GM19395 (cell line): ENCODE measurements around the gene ME2.
"Not testable (repeated sequence)": the region's sequence is repeated elsewhere in the genome, so short reads cannot be mapped to it uniquely, and the experiment has no call there.

Experiments used
- ATAC-seq: cut with Tn5 transposase; IDR thresholded peaks from one replicate; pipeline ENCODE4 v1.9.1; 2021; ENCODE audit warnings: mild to moderate bottlenecking, moderate library complexity; ENCODE audit not compliant: unreplicated experiment

Gene ME2

DNA sequence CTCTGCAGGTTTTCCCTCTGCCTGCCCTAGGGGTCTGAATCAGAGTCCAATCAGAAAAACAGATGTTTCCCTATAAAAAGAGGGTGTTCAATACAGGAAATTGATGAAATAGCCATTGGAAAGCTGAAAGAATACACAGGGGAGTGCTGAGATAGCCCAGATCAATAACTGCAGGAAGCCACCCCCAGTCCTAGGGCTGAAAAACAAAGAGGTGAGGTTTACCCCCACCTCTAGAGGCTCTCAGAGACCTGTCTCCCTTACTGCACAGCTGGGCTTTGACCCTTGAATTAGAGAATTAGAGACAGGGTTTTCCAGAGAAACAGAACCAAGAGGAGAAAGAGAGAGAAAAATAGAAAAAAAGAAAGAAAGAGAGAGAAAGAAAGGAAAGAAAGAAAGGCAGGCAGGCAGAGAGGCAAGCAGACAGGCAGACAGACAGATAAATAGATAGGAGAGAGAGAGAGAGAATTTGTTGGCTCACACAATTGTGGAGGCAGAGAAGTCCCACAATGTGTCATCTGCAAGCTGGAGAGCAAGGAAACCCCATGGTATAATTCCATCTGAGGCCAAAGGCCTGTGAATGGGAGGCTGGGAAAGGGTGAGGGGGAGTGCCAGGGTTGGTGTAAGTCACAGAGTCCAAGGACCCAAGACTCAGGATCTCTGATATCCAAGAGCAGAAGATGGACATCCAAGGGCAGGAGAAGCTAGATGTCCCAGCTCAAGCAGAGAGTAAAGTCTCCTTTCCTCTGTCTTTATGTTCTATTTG is 18.9 kb upstream of the ME2 start:
- ATAC-seq: no peak

GRCh38 chr18:50861617-50862016 is 17.3 kb upstream of the ME2 start:
- ATAC-seq: no peak

GRCh38 chr18:50862401-50862800 is 16.5 kb upstream of the ME2 start:
- no peak for ATAC-seq

DNA sequence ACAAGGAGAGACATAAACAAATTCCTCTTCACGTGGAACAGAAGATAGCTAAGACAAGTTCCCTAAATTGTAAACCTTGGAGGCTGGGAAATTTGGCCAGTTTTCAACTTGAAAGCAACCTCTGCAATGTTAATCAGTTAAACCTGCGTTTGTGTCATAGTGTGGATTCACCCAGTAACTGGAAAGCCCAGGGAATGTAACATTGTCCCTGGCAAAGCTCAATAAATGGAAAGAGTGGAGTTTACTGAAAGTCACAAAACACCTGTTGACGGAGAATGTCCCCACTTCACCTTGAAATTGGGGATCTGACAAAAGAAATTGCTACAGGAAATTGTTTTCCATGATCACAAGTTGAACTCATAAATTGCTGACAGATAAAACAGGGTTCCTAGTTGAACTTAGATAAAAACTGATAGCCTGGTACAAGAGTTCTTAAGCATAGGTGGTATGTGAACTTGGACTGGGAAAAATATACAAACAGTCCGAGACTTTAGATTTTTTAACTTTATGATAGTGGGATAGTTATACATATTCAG is 15.0 kb upstream of the ME2 start:
- ATAC-seq: no peak

GRCh38 chr18:50866765-50867164 is 12.2 kb upstream of the ME2 start:
- ATAC-seq: no peak

DNA sequence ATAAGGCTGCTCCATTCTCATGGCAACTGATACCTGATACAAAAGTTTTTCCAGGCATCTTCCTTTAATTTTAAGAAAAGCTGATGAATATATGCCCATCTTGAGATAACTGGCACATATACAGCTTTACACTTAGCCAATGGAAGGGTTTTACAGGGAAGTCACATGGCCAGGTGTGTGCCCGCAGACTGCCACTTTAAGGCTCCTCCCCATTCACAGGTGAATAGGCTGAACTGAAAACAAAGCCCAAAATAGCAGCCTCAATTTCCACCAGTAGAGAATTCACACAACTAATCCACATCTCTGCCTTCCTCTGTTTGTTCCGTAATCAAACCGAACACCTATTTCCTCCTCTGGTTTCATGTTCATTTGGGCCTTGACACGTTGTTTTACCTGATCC is 9.8 kb upstream of the ME2 start:
- ATAC-seq: no peak

DNA sequence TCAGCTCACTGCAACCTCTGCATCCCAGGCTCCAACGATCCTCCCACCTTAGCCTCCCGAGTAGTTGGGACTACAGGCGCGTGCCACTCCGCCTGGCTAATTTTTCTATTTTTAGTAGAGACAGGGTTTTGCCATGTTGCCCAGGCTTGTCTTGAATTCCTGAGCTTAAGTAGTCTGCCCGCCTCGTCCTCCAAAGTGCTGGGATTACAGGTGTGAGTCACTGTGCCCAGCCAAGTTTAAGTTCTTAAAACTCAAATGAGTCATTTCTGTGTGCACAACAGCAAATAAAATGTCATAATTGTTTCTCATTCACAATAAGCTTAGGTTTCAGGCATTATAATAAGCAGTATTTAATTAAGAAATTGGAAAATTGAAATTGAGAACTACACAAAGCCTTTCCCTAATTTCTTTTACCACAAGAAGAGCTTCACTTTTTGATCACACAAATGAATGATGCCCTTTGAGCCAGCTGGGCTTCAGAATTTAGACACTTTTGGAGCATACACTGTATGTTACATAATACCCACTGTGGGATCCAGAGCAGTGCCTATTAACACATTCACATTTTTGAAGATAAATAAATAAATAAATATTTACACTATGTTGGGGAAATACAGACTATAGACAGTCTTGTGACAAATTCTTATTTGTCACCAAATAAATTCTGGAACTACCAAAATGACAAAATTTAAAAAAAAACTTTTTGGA is 8.6 kb upstream of the ME2 start:
- no peak for ATAC-seq

DNA sequence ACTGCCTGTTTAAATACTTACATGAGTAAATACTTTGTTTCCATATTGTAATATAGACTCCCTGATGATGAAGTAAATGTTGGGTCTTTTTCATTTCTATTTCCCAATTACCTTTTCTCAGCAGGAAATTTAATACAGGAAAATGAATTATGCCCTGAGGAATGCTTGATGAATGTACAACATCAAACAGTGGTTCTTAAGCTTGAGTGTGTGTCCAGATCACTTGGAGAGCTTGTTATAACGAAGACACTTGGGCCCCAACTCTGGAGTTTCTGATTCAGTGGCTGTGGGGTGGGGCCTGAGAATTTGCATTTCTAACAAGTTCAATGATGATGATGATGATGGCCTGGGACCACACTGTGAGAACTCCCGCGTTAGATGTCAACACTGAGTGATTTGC is 7.1 kb upstream of the ME2 start:
- no peak for ATAC-seq

- no peak for ATAC-seq
These were observed 2.9 kb upstream of the ME2 start for GRCh38 chr18:50875966-50876536.

DNA sequence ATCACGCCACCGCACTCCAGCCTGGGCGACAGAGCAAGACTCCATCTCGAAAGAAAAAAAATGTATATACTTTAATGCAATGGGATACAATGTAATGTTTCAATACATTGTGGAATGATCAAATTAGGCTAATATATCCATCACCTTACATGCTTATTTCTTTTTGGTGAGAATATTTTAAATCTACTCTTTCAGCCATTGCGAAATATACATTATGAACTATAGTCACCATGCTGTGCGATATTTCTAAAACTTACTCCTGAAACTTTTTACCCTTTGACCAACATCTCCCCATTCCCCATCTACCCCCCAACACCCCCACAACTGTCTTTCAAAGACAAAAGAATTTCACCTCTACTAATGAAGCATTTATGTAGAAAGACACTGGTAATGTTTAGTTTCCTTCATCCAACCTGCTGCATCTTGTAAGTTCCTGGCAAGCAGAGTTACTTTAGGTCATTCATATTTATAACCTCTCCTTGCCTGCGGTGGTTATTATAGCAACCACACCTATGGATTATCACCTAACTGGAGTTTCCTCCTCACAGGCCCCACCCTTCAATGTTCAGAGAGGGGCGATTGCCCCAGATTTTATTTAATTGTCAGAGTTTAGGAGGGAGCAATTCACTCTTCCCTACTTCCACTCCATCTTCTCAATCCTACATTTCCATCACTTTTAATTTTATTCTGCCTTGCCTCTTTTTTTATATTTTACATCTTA is 1.2 kb upstream of the ME2 start:
- no peak for ATAC-seq

GRCh38 chr18:50879302-50880118 is 592 bp downstream of the ME2 start:
- ATAC-seq: peak; percentile 31

DNA sequence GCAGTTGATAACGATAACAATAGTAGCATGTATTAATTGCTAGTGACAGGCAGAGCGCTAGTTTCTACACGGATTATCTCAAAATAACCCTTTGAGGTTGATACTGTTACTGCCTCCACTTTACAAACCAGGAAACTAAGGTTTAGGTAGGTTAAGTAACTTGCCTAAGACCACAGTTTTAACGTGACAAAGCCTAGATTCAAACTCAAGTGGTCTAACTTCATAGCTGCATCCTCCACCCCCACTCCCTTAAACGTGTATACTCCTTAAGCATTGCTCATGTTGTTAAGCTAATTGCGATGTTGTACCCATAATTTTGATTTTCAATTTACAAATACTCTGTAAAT is 1.2 kb downstream of the ME2 start:
- peak; percentile 1 for ATAC-seq

DNA sequence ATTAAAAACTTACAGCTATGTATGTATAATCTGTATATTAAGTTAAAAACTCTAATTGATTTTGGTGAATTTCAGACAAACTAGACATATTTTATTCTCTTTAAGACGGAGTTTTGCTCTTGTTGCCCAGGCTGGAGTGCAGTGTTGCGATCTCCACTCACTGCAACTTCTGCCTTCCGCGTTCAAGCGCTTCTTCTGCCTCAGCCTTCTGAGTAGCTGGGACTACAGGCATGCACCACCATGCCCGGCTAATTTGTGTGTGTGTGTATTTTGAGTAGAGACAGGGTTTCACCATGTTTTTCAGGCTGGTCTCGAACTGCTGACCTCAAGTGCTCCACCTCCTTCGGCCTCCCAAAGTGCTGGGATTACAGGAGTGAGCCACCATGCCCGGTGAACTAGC is 2.0 kb downstream of the ME2 start:
- ATAC-seq: not testable (repeated sequence)

DNA sequence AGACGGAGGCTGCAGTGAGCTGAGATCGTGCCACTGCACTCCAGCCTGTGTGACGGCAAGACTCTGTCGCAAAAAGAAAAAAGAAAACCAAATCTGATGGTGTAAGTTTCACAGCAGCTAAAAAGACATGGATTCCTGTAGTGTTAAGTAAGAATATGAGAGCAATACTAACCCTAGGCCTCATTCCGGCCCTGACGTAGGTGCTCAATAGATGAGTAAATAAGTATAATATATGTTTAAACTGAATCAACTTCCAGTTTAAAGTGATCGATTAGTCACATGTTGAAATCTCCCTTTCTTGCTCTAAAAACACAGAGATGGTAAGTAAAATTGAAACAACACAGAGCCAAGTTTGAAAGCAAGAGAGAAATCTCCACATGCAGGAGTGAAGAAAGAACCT is 8.0 kb downstream of the ME2 start:
- ATAC-seq: no peak

DNA sequence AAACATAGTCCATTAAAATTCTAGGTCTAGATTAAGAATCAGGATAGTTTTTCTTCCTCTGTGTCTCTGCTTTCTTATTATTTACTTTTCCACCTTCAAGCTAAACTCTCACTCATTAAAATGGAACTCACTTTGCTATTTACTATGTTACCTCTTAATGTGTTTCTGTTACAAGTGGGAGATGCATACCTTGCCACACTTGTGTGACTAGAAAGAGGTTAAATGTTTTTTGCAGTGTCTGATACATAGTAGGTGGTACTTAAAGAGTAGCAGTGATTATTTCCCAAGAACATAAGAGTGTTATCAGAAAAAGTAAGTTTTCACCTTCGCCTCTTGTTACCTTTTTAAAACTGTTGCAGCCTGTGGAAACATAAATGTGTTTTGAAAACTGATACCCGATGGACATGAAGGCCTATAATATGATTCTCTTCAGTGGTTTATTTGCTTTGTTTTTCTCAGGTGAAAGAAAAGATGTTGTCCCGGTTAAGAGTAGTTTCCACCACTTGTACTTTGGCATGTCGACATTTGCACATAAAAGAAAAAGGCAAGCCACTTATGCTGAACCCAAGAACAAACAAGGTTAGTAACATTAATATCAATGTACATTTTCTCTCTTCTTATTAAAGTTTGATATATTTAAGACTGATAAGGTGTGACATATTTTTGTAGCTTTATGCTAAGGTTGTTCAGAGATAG is 16.6 kb downstream of the ME2 start:
- ATAC-seq: no peak

DNA sequence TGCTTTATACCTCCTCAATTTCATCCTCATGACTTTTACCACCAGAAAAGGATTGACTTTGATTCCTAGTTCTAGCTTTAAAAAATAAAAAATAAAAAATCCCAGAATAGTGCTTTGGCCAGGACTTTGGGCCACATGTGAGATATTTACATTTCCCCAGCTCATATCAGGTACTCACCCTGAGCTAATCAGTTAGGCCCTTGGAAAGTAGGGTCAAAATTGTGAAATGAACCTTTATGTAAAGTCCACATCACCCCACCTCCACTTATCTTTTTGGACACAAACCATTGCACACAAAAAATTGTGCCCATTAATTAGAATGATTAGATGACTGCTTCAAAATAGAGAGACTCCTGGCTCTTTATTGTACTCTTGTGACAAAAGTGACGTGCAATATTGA is 17.2 kb downstream of the ME2 start:
- no peak for ATAC-seq

- ATAC-seq: no peak
These were observed 20.0 kb downstream of the ME2 start for GRCh38 chr18:50898919-50899318.

GRCh38 chr18:50902797-50903196 is 23.9 kb downstream of the ME2 start:
- ATAC-seq: no peak

- ATAC-seq: no peak
These were observed 27.9 kb downstream of the ME2 start for GRCh38 chr18:50906843-50907242.

GRCh38 chr18:50909261-50909660 is 30.3 kb downstream of the ME2 start:
- no peak for ATAC-seq
